ENCODE measurements around the gene DLG2. TPM values are rescaled to one million over a fixed set of nuclear protein-coding genes. Genes with fewer than 3 reads are reported as not detected.

Gene DLG2
- total RNA-seq, 2 experiments from 2014 or later: 6.9 to 8.2 TPM

- POLR2A ChIA-PET: interaction anchor here (0.6 kb wide), 2 partner anchors 111 to 242 kb away, joined by 3 read pairs; no protein-coding TSS in a partner anchor
- no peak overlapping the region for H3K4me3 ChIP-seq (ENCODE audit: low read depth, low read length, poor library complexity, severe bottlenecking)
- no peaks in the 10 kb centered on the region for H4K20me1 ChIP-seq (ENCODE audit: insufficient read depth, low read length)
- no peaks in the 10 kb centered on the region for H3K36me3 ChIP-seq (ENCODE audit: insufficient read depth, low read length)
- H2AFZ ChIP-seq (ENCODE audit: low read length): no peak overlapping the region
- no peak for TF ChIP-seq EZH2phosphoT487 (IDR thresholded peaks at IDR 0.05; ENCODE audit: borderline replicate concordance, low read depth, low read length)
- no peak for TF ChIP-seq CTCF (conservative IDR thresholded peaks at IDR 0.05; ENCODE audit: low read length)
- H3K4me2 ChIP-seq (ENCODE audit: low read length): no peak overlapping the region
- intact Hi-C loops (cut with micrococcal nuclease; ENCODE audit: unreplicated experiment): no loop called here
- H3K9me2 ChIP-seq (ENCODE audit: insufficient read depth, low read length): no peaks in the 10 kb centered on the region
- no peak overlapping the region for H3K27ac ChIP-seq (ENCODE audit: low read depth, low read length, poor library complexity, severe bottlenecking)
- no peaks in the 10 kb centered on the region for H3K9me3 ChIP-seq (ENCODE audit: low read length)
- no TSS peak for BruUV-seq (replicated peaks)
- DNase-seq (ENCODE audit: low spot score): no peak
- CTCF ChIA-PET (ENCODE audit: unreplicated experiment): no interaction called here
- no peaks in the 10 kb centered on the region for H3K4me1 ChIP-seq (ENCODE audit: insufficient read depth, low read length, poor library complexity, severe bottlenecking)
- no peaks in the 10 kb centered on the region for H3K79me2 ChIP-seq (ENCODE audit: insufficient read depth, low read depth, low read length)
Observed at GRCh38 chr11:83978942-83979341, 1648.2 kb downstream of the DLG2 start.

DNA sequence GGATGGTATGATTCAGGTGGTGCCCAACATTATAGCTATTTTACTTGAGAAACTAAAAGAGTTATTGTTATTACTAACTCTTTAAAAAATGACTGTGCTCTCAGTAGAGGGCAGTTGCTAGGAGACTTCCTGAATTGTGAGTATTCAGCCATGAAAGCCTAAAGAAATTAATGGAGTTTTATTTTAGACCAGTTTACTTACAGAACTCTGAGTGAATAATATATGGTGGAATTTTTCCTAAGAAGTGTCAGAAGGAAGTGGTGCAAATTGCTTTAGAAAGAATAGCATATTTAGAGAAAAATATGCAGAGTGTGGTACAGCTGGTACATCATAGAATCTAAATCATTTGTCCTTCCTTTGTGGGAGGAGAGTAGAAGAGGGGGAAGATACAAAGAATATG lies 1651.1 kb downstream of the DLG2 start:
- no peak for DNase-seq (ENCODE audit: low spot score)
- Histone ChIP-seq H3K27ac (ENCODE audit: low read depth, low read length, poor library complexity, severe bottlenecking) (no peak overlapping the region), H4K20me1 (ENCODE audit: insufficient read depth, low read length) (no peaks in the 10 kb centered on the region), H3K79me2 (ENCODE audit: insufficient read depth, low read depth, low read length) (no peaks in the 10 kb centered on the region), H3K4me2 (ENCODE audit: low read length) (no peak overlapping the region), H2AFZ (ENCODE audit: low read length) (no peak overlapping the region), H3K9me3 (ENCODE audit: low read length) (no peaks in the 10 kb centered on the region), H3K9me2 (ENCODE audit: insufficient read depth, low read length) (no peaks in the 10 kb centered on the region), H3K36me3 (ENCODE audit: insufficient read depth, low read length) (no peaks in the 10 kb centered on the region), H3K4me1 (ENCODE audit: insufficient read depth, low read length, poor library complexity, severe bottlenecking) (no peaks in the 10 kb centered on the region), H3K4me3 (ENCODE audit: low read depth, low read length, poor library complexity, severe bottlenecking) (no peak overlapping the region)
- CTCF ChIA-PET (ENCODE audit: unreplicated experiment): no interaction called here
- intact Hi-C loops (cut with micrococcal nuclease; ENCODE audit: unreplicated experiment): no loop called here
- no peak for TF ChIP-seq CTCF (conservative IDR thresholded peaks at IDR 0.05; ENCODE audit: low read length)
- no peak for TF ChIP-seq EZH2phosphoT487 (IDR thresholded peaks at IDR 0.05; ENCODE audit: borderline replicate concordance, low read depth, low read length)
- no TSS peak for BruUV-seq (replicated peaks)
- POLR2A ChIA-PET: no interaction called here

DNA sequence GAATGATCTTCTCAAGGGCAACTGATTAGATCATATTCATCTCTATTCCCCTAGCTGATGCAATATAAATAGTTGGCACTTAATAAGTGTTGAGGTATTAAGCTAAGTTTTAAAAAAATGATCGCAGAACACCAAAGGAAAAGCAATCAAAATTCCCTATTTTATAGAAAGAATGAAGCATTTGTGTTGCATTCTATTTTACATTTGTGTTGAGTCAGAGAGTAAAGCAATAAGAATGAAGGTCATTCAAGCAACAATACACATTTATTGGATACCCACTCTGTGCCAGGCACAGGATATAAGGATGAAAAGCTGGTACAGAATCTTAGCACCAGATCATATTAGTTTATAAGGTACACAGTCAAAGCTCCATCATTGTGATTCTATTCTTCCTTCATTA lies 1654.6 kb downstream of the DLG2 start:
- no peaks in the 10 kb centered on the region for H3K4me1 ChIP-seq (ENCODE audit: insufficient read depth, low read length, poor library complexity, severe bottlenecking)
- H3K79me2 ChIP-seq (ENCODE audit: insufficient read depth, low read depth, low read length): no peaks in the 10 kb centered on the region
- intact Hi-C loops (cut with micrococcal nuclease; ENCODE audit: unreplicated experiment): no loop called here
- no peak overlapping the region for H2AFZ ChIP-seq (ENCODE audit: low read length)
- H3K4me2 ChIP-seq (ENCODE audit: low read length): no peak overlapping the region
- H3K27ac ChIP-seq (ENCODE audit: low read depth, low read length, poor library complexity, severe bottlenecking): no peak overlapping the region
- no peaks in the 10 kb centered on the region for H3K9me3 ChIP-seq (ENCODE audit: low read length)
- TF ChIP-seq CTCF (conservative IDR thresholded peaks at IDR 0.05; ENCODE audit: low read length) (no peak), EZH2phosphoT487 (IDR thresholded peaks at IDR 0.05; ENCODE audit: borderline replicate concordance, low read depth, low read length) (no peak)
- ChIA-PET CTCF (ENCODE audit: unreplicated experiment) (no interaction called here), POLR2A (interaction anchor here (0.6 kb wide), 1 partner anchor 1576 kb away, joined by 3 read pairs; no protein-coding TSS in a partner anchor)
- no peaks in the 10 kb centered on the region for H3K36me3 ChIP-seq (ENCODE audit: insufficient read depth, low read length)
- no peak for DNase-seq (ENCODE audit: low spot score)
- no peaks in the 10 kb centered on the region for H3K9me2 ChIP-seq (ENCODE audit: insufficient read depth, low read length)
- no peak overlapping the region for H3K4me3 ChIP-seq (ENCODE audit: low read depth, low read length, poor library complexity, severe bottlenecking)
- BruUV-seq (replicated peaks): no TSS peak
- H4K20me1 ChIP-seq (ENCODE audit: insufficient read depth, low read length): no peaks in the 10 kb centered on the region
